ENCODE measurements around the gene CFDP1. TPM values are rescaled to one million over a fixed set of nuclear protein-coding genes. Genes with fewer than 3 reads are reported as not detected.

The CFDP1 gene
- total RNA-seq, 4 donors from 2014 or later: 51.2 to 318 (median 145) TPM

- in situ Hi-C loops (cut with MboI; ENCODE audit: low pct_ligation_motif_present in 1 of 4, low pct_unique_long_range_greater_than_20kb in 1 of 4, low sequenced_read_pairs in 3 of 4): no loop called here
- intact Hi-C loops (cut with DNase I; ENCODE audit: low total_unique reads): no loop called here
- no peak for DNase-seq
- H3K27me3 ChIP-seq: no peaks in the 10 kb centered on the region
- H3K4me1 ChIP-seq: no peaks in the 10 kb centered on the region
- H3K36me3 ChIP-seq: no peaks in the 10 kb centered on the region
- H3K27ac ChIP-seq: no peak overlapping the region
- no peaks in the 10 kb centered on the region for H3K9me3 ChIP-seq
- 76 to 86% methylated on average over 2 of the region's 2 CpGs for WGBS, 2 donors (ENCODE audit: low coverage in 1 of 2)
- no peak overlapping the region for H3K4me3 ChIP-seq
- no peak for TF ChIP-seq CTCF (IDR thresholded peaks at IDR 0.05)
- no peak for TF ChIP-seq POLR2AphosphoS5 (IDR thresholded peaks at IDR 0.05)
- no peak for TF ChIP-seq EP300 (IDR thresholded peaks at IDR 0.05; ENCODE audit: low read depth)
- no peak for TF ChIP-seq POLR2A (IDR thresholded peaks at IDR 0.05)
Measured at GRCh38 chr16:75364286-75364791, 69.0 kb downstream of the CFDP1 start.

- H3K9me3 ChIP-seq: no peaks in the 10 kb centered on the region
- H3K27ac ChIP-seq: no peak overlapping the region
- no peak for DNase-seq
- no peaks in the 10 kb centered on the region for H3K36me3 ChIP-seq
- in situ Hi-C loops (cut with MboI; ENCODE audit: low pct_ligation_motif_present in 1 of 4, low pct_unique_long_range_greater_than_20kb in 1 of 4, low sequenced_read_pairs in 3 of 4): no loop called here
- H3K4me3 ChIP-seq: no peak overlapping the region
- WGBS, 2 donors (ENCODE audit: low coverage in 1 of 2): 81 to 93% methylated on average over 3 of the region's 3 CpGs
- TF ChIP-seq POLR2A (IDR thresholded peaks at IDR 0.05): no peak
- no peak for TF ChIP-seq POLR2AphosphoS5 (IDR thresholded peaks at IDR 0.05)
- TF ChIP-seq EP300 (IDR thresholded peaks at IDR 0.05; ENCODE audit: low read depth): no peak
- no peaks in the 10 kb centered on the region for H3K27me3 ChIP-seq
- no peaks in the 10 kb centered on the region for H3K4me1 ChIP-seq
- intact Hi-C loops (cut with DNase I; ENCODE audit: low total_unique reads): no loop called here
Measured at GRCh38 chr16:75362846-75363245, 70.5 kb downstream of the CFDP1 start.

- no peak for DNase-seq
- TF ChIP-seq EP300 (IDR thresholded peaks at IDR 0.05; ENCODE audit: low read depth) (no peak), POLR2A (IDR thresholded peaks at IDR 0.05) (no peak)
- Histone ChIP-seq H3K27ac (no peak overlapping the region), H3K4me1 (no peaks in the 10 kb centered on the region), H3K36me3 (no peaks in the 10 kb centered on the region), H3K27me3 (no peaks in the 10 kb centered on the region), H3K4me3 (no peak overlapping the region), H3K9me3 (no peaks in the 10 kb centered on the region)
- 92 to 96% methylated on average over 5 of the region's 5 CpGs for WGBS, 2 donors (ENCODE audit: low coverage in 1 of 2)
- intact Hi-C loops (cut with DNase I; ENCODE audit: low total_unique reads) (no loop called here), in situ Hi-C loops (cut with MboI; ENCODE audit: low pct_ligation_motif_present in 1 of 4, low pct_unique_long_range_greater_than_20kb in 1 of 4, low sequenced_read_pairs in 3 of 4) (no loop called here)
Measured at GRCh38 chr16:75361936-75362335, 71.4 kb downstream of the CFDP1 start.

GRCh38 chr16:75354170-75354569 is 79.1 kb downstream of the CFDP1 start:
- Histone ChIP-seq H3K27ac (no peak overlapping the region), H3K4me3 (no peak overlapping the region), H3K27me3 (no peaks in the 10 kb centered on the region), H3K36me3 (no peaks in the 10 kb centered on the region), H3K9me3 (no peaks in the 10 kb centered on the region), H3K4me1 (no peaks in the 10 kb centered on the region)
- no peak for DNase-seq
- TF ChIP-seq CTCF (IDR thresholded peaks at IDR 0.05): no peak
- TF ChIP-seq POLR2A (IDR thresholded peaks at IDR 0.05): no peak
- no peak for TF ChIP-seq EP300 (IDR thresholded peaks at IDR 0.05; ENCODE audit: low read depth)
- no peak for TF ChIP-seq POLR2AphosphoS5 (IDR thresholded peaks at IDR 0.05)
- 93 to 100% methylated on average over 2 to 3 of the region's 3 CpGs for WGBS, 2 donors (ENCODE audit: low coverage in 1 of 2)
- in situ Hi-C loops (cut with MboI; ENCODE audit: low pct_ligation_motif_present in 1 of 4, low pct_unique_long_range_greater_than_20kb in 1 of 4, low sequenced_read_pairs in 3 of 4) (no loop called here), intact Hi-C loops (cut with DNase I; ENCODE audit: low total_unique reads) (no loop called here)

GRCh38 chr16:75351183-75351582 is 82.1 kb downstream of the CFDP1 start:
- TF ChIP-seq EP300 (IDR thresholded peaks at IDR 0.05; ENCODE audit: low read depth) (no peak), POLR2A (IDR thresholded peaks at IDR 0.05) (no peak), CTCF (IDR thresholded peaks at IDR 0.05) (no peak), POLR2AphosphoS5 (IDR thresholded peaks at IDR 0.05) (no peak)
- no peak overlapping the region for H3K27ac ChIP-seq
- no peaks in the 10 kb centered on the region for H3K9me3 ChIP-seq
- no peak overlapping the region for H3K4me3 ChIP-seq
- in situ Hi-C loops (cut with MboI; ENCODE audit: low pct_ligation_motif_present in 1 of 4, low pct_unique_long_range_greater_than_20kb in 1 of 4, low sequenced_read_pairs in 3 of 4) (no loop called here), intact Hi-C loops (cut with DNase I; ENCODE audit: low total_unique reads) (no loop called here)
- H3K4me1 ChIP-seq: no peaks in the 10 kb centered on the region
- no peaks in the 10 kb centered on the region for H3K27me3 ChIP-seq
- DNase-seq: no peak
- no peaks in the 10 kb centered on the region for H3K36me3 ChIP-seq
